Suprapubic skin (tissue), 4 donors: ENCODE data around the gene IMMP2L. TPM values are rescaled to one million over a fixed set of nuclear protein-coding genes. Genes with fewer than 3 reads are reported as not detected.

ENCODE experiments used
- DNase-seq, 2 donors: peaks; one replicate each; pipeline ENCODE4 v3.0.0-alpha.2; 2019; ENCODE audit warnings: low spot score in 2 of 2
- H3K27ac ChIP-seq: fragments of 200-600 bp; sonication (generic); one replicate; pipeline ENCODE4 v1.5.1; 2019
- H3K27me3 ChIP-seq: fragments of 200-600 bp; sonication (generic); one replicate; pipeline ENCODE4 v1.5.1; 2019
- H3K36me3 ChIP-seq: fragments of 200-600 bp; sonication (generic); one replicate; pipeline ENCODE4 v1.5.1; 2019
- H3K4me1 ChIP-seq: fragments of 200-600 bp; sonication (generic); one replicate; pipeline ENCODE4 v1.5.1; 2019
- H3K4me3 ChIP-seq: fragments of 200-600 bp; sonication (generic); one replicate; pipeline ENCODE4 v1.5.1; 2019; ENCODE audit warnings: mild to moderate bottlenecking
- H3K9me3 ChIP-seq: fragments of 200-600 bp; sonication (generic); one replicate; pipeline ENCODE4 v1.5.1; 2019
- CTCF ChIP-seq, 2 donors: fragments of 200-600 bp in 1 of 2; fragments of 450-650 bp in 1 of 2; sonication (generic) in 1 of 2; IDR thresholded peaks; one replicate each; pipeline ENCODE4 v1.5.1; 2016 to 2019; ENCODE audit warnings: antibody characterized with exemption in 2 of 2, mild to moderate bottlenecking in 1 of 2, moderate library complexity in 1 of 2
- EP300 ChIP-seq: sonication (generic); formaldehyde crosslinking; IDR thresholded peaks from one replicate; pipeline ENCODE4 v1.6.1; 2017; ENCODE audit warnings: antibody characterized with exemption
- POLR2A ChIP-seq, 2 donors: fragments of 450-650 bp; IDR thresholded peaks; one replicate each; pipeline ENCODE4 v1.6.1; 2017; ENCODE audit warnings: antibody characterized with exemption in 2 of 2, mild to moderate bottlenecking in 2 of 2, moderate library complexity in 2 of 2
- POLR2AphosphoS5 ChIP-seq, 3 donors: sonication (generic); formaldehyde crosslinking; IDR thresholded peaks; one replicate each; pipeline ENCODE4 v1.6.1; 2017; ENCODE audit warnings: antibody characterized with exemption in 3 of 3
- WGBS: methylation state at CpG from one replicate; pipeline ENCODE4 v1.1.5; 2018; 5-methylcytosine and 5-hydroxymethylcytosine counted together
- total RNA-seq, 4 donors: library from RNA; depleted of rRNA; stranded (reverse); fragments of >200 nt; gene quantifications; one replicate each; pipeline ENCODE4 v1.1.0, GENCODE V29; 2016

The IMMP2L gene
- total RNA-seq, 4 donors from 2014 or later = 10.6 to 20.6 (median 14.6) TPM

DNA sequence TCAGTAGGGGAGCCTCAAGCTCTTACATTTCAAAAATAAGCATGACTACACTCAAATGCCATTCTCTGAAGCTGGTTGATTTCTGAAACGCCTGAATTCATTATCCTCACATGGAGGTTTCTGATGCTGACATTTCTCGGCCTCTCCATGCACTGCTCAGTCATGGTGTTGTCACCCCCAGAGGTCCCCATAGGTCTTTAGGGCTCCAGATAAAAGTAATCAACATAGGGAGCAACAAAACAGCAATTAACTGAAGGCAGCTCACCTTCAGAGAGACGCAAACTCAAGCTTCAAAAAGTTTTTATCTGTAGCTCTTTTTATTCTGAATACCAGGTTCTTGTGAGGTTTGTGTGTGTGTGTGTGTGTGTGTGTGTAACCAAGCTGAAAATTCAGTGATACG lies 694.5 kb downstream of the IMMP2L start:
- DNase-seq = no peak
- WGBS = 86% methylated on average over 4 of the region's 4 CpGs
- Histone ChIP-seq H3K27ac (no peak overlapping the region), H3K36me3 (no peaks in the 10 kb centered on the region), H3K4me3 (no peak overlapping the region), H3K27me3 (no peaks in the 10 kb centered on the region), H3K9me3 (peaks cover 4% of the 10 kb centered on the region), H3K4me1 (no peaks in the 10 kb centered on the region)
- TF ChIP-seq EP300 (no peak), POLR2A (IDR thresholded peaks at IDR 0.05) (no peak), CTCF (IDR thresholded peaks at IDR 0.05) (no peak), POLR2AphosphoS5 (IDR thresholded peaks at IDR 0.05) (no peak)

GRCh38 chr7:110863258-110863657 lies 699.0 kb downstream of the IMMP2L start:
- 94% methylated on average over 2 of the region's 2 CpGs for WGBS

DNA sequence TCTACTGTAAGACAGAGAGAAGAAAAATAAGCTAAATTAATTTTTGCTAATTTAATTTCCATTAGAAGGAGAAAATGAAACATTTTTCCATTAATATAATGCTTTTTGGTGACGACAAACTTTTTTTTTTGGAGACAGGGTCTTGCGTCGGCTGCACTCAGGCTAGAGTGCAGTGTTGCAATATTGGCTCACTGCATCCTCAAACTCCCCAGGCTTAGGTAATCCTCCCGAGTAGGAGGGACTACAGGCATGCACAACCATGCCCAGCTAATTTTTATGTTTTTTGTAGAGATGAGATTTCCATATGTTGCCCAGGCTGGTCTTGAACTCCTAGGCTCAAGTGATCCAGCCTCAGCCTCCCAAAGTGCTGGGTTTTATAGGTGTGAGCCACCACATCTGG lies 701.1 kb downstream of the IMMP2L start:
- Histone ChIP-seq H3K36me3 (no peaks in the 10 kb centered on the region), H3K4me1 (no peaks in the 10 kb centered on the region), H3K27me3 (no peaks in the 10 kb centered on the region), H3K27ac (no peak overlapping the region), H3K9me3 (no peaks in the 10 kb centered on the region), H3K4me3 (no peak overlapping the region)
- DNase-seq = no peak
- no peak for TF ChIP-seq CTCF (IDR thresholded peaks at IDR 0.05)
- TF ChIP-seq POLR2AphosphoS5 (IDR thresholded peaks at IDR 0.05) = no peak
- TF ChIP-seq EP300 = no peak
- no peak for TF ChIP-seq POLR2A (IDR thresholded peaks at IDR 0.05)
- WGBS = 85% methylated on average over 4 of the region's 4 CpGs

More at GRCh38 chr7:110863258-110863657, 699.0 kb downstream of the IMMP2L start:
- TF ChIP-seq EP300 (no peak), CTCF (IDR thresholded peaks at IDR 0.05) (no peak), POLR2AphosphoS5 (IDR thresholded peaks at IDR 0.05) (no peak), POLR2A (IDR thresholded peaks at IDR 0.05) (no peak)
- Histone ChIP-seq H3K9me3 (peaks cover 4% of the 10 kb centered on the region), H3K36me3 (no peaks in the 10 kb centered on the region), H3K27me3 (no peaks in the 10 kb centered on the region), H3K4me1 (no peaks in the 10 kb centered on the region), H3K4me3 (no peak overlapping the region), H3K27ac (no peak overlapping the region)
- no peak for DNase-seq

DNA sequence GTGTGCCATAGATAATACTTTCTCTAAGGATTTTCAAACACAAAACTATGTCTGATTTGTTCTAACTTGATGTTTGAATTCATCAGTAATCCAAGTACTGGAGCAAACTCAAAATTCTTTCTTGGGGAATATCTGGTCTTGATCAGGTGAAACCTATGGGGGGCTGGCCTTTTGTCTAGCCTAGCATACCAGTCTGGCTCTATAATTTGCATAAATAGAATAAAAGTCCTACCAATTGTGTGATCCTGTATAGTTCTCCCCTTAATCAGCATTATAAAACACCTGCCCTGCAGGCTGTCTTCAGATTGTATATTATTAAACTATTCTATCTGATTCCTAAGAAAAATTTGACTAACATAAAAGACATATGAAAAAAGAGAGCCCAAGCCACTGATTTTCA lies 705.2 kb downstream of the IMMP2L start:
- no peaks in the 10 kb centered on the region for H3K4me1 ChIP-seq
- H3K27me3 ChIP-seq = no peaks in the 10 kb centered on the region
- TF ChIP-seq POLR2A (IDR thresholded peaks at IDR 0.05) = no peak
- TF ChIP-seq EP300 = no peak
- TF ChIP-seq CTCF (IDR thresholded peaks at IDR 0.05) = no peak
- no peak for TF ChIP-seq POLR2AphosphoS5 (IDR thresholded peaks at IDR 0.05)
- DNase-seq = no peak
- H3K9me3 ChIP-seq = no peaks in the 10 kb centered on the region
- no peak overlapping the region for H3K4me3 ChIP-seq
- no peak overlapping the region for H3K27ac ChIP-seq
- H3K36me3 ChIP-seq = no peaks in the 10 kb centered on the region

DNA sequence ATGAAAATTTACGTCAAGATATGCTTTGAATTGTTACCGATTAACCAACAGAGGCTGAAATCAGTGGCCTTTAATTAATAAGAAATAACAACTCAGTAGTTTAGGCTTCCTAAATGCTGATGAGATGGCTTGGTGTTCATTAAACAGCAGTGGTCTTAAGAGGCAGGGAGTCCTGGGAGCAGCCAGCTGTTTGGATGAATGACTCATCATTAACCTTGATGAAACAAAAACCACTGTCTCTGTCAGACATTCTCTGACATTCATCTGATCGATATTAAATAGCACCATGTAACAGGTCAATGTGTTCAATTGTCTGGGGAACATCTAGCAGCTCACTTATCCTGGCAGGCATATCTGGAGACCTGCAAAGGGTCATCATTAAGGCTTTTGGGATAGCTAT lies 705.6 kb downstream of the IMMP2L start:
- Histone ChIP-seq H3K36me3 (no peaks in the 10 kb centered on the region), H3K9me3 (no peaks in the 10 kb centered on the region), H3K4me3 (no peak overlapping the region), H3K27ac (no peak overlapping the region), H3K27me3 (no peaks in the 10 kb centered on the region), H3K4me1 (no peaks in the 10 kb centered on the region)
- DNase-seq = no peak
- TF ChIP-seq POLR2A (IDR thresholded peaks at IDR 0.05) (no peak), EP300 (no peak), POLR2AphosphoS5 (IDR thresholded peaks at IDR 0.05) (no peak), CTCF (IDR thresholded peaks at IDR 0.05) (no peak)
- 72% methylated on average over 3 of the region's 3 CpGs for WGBS
